CD4-positive, alpha-beta T cell (primary cell): ENCODE results near the gene KDSR. TPM values are rescaled to one million over a fixed set of nuclear protein-coding genes. Genes with fewer than 3 reads are reported as not detected.

Source experiments
- ATAC-seq: fragments of 200-7000 bp; cut with Tn5 transposase; one replicate; pipeline ENCODE4 v1.10.0; 2022; ENCODE audit warnings: mild to moderate bottlenecking; ENCODE audit not compliant: poor library complexity
- CTCF ChIA-PET: fragments of 350-600 bp; sonication (Branson Sonifier 250); formaldehyde crosslinking; loops from one replicate; lab custom pipeline; 2021; ENCODE audit warnings: antibody characterized with exemption, inconsistent platforms; lab: Charles Lee
- POLR2A ChIA-PET: fragments of 350-600 bp; sonication (Branson Sonifier 250); formaldehyde crosslinking; loops from one replicate; lab custom pipeline; 2021; ENCODE audit warnings: antibody characterized with exemption, inconsistent platforms; lab: Charles Lee
- DNase-seq, 14 experiments: peaks; one replicate each; pipeline ENCODE4 v3.0.0-alpha.2; 2013 to 2020; ENCODE audit warnings: mixed read lengths in 2 of 14
- H3K27ac ChIP-seq, 2 donors: one replicate each; pipeline versions ENCODE4 v1.5.1 to v1.7.0; 2013; ENCODE audit warnings: low read length in 2 of 2, low read depth in 1 of 2, mild to moderate bottlenecking in 1 of 2
- H3K27me3 ChIP-seq, 2 experiments: 1 replicate in 1 of 2; 2 replicates in 1 of 2; pipeline versions ENCODE4 v1.6.1 to v1.7.0; 2013; ENCODE audit warnings: low read length in 2 of 2, control low read depth in 1 of 2, mild to moderate bottlenecking in 1 of 2, moderate library complexity in 1 of 2; ENCODE audit not compliant: insufficient read depth in 2 of 2, control insufficient read depth in 1 of 2
- H3K36me3 ChIP-seq: one replicate; pipeline ENCODE4 v1.6.1; 2013; ENCODE audit warnings: low read length, control low read depth; ENCODE audit not compliant: insufficient read depth
- H3K4me1 ChIP-seq: one replicate; pipeline ENCODE4 v1.6.1; 2013; ENCODE audit warnings: low read length, control low read depth; ENCODE audit not compliant: insufficient read depth
- H3K4me3 ChIP-seq: one replicate; pipeline ENCODE4 v1.5.1; 2013; ENCODE audit warnings: mild to moderate bottlenecking, low read length, moderate library complexity
- H3K9me3 ChIP-seq, 2 experiments: 1 replicate in 1 of 2; 2 replicates in 1 of 2; pipeline versions ENCODE4 v1.6.1 to v1.7.0; 2013; ENCODE audit warnings: low read length in 2 of 2, mild to moderate bottlenecking in 2 of 2, control low read depth in 1 of 2, moderate library complexity in 1 of 2; ENCODE audit not compliant: control insufficient read depth in 1 of 2, insufficient read depth in 1 of 2
- H3K27ac Mint-ChIP-seq: one replicate; pipeline ENCODE4 v1.8.0; 2020; ENCODE audit warnings: mixed read lengths
- H3K27me3 Mint-ChIP-seq: one replicate; pipeline ENCODE4 v1.8.0; 2021; ENCODE audit warnings: mixed read lengths
- H3K36me3 Mint-ChIP-seq: one replicate; pipeline ENCODE4 v1.8.0; 2021; ENCODE audit warnings: low read depth, mixed read lengths
- H3K4me1 Mint-ChIP-seq: one replicate; pipeline ENCODE4 v1.8.0; 2021; ENCODE audit warnings: low read depth, mixed read lengths
- H3K4me3 Mint-ChIP-seq: one replicate; pipeline ENCODE4 v1.8.0; 2020; ENCODE audit warnings: mild to moderate bottlenecking, mixed read lengths
- H3K9me3 Mint-ChIP-seq: one replicate; pipeline ENCODE4 v1.8.0; 2020; ENCODE audit warnings: mixed read lengths
- intact Hi-C, 2 experiments: fragments of 100-400 bp; cut with DNase I in 1 of 2; cut with micrococcal nuclease in 1 of 2; formaldehyde crosslinking; loops; one replicate each; pipeline versions ENCODE4 v1.15.1 to v1.9.0; 2023 to 2025; cut with DNase I, micrococcal nuclease
- total RNA-seq, 174 experiments: library from RNA in 2 of 174; stranded (reverse) in 2 of 174; gene quantifications; one replicate each; pipeline ENCODE4 v1.2.3 and lab custom pipeline; 2021 to 2026
- TF ChIP-seq, protein P1 (sequence below): fragments of 200-600 bp; IDR thresholded peaks from one replicate; pipeline ENCODE4 v1.8.0; 2022; ENCODE audit warnings: antibody characterized with exemption, mild to moderate bottlenecking

KDSR gene
- total RNA-seq, 2 experiments from 2014 or later = 21.1 to 23.5 TPM

DNA sequence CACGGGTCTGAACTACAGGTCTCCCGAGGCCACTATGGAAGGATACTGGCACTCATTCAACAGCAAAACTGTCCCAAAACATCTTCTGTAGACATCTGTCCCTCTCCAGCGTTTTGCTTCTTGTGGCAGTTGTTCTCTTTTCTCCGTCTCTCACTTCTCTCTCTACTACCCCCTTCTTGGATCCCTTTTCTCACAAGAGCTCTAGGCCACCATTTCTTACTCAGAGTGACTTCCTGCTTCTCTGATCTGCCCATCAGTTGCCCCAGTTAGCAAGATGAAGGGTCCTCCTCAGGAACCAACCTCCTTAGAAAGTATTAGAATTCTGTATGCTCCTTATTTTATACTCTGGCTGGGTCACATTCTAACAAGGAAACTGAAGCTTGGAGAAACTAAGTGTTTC is 80.1 kb downstream of the KDSR start:
- peaks cover 29% of the 10 kb centered on the region for H3K36me3 Mint-ChIP-seq
- CTCF ChIA-PET = interaction anchor here (3.7 kb wide), 1 partner anchor 31 kb away, joined by 13 read pairs; no protein-coding TSS in a partner anchor
- ATAC-seq (no peak), DNase-seq (no peak)
- Histone ChIP-seq H3K27me3 (no peaks in the 10 kb centered on the region), H3K36me3 (peaks cover 27% of the 10 kb centered on the region), H3K27ac (no peak overlapping the region), H3K9me3 (no peaks in the 10 kb centered on the region), H3K4me3 (no peak overlapping the region), H3K4me1 (peaks cover 72% of the 10 kb centered on the region)
- H3K9me3 Mint-ChIP-seq = no peaks in the 10 kb centered on the region
- H3K27ac Mint-ChIP-seq = no peak overlapping the region
- intact Hi-C loops = loop anchor here in 1 of 2 experiments (2.0 kb wide), 1 partner anchor 20 kb away; no protein-coding TSS in a partner anchor
- H3K4me1 Mint-ChIP-seq = peaks cover 14% of the 10 kb centered on the region
- POLR2A ChIA-PET = interaction anchor here (1.2 kb wide), 1 partner anchor 134 kb away, joined by 3 read pairs; no protein-coding TSS in a partner anchor
- H3K4me3 Mint-ChIP-seq = no peak overlapping the region
- TF ChIP-seq, protein P1, sequence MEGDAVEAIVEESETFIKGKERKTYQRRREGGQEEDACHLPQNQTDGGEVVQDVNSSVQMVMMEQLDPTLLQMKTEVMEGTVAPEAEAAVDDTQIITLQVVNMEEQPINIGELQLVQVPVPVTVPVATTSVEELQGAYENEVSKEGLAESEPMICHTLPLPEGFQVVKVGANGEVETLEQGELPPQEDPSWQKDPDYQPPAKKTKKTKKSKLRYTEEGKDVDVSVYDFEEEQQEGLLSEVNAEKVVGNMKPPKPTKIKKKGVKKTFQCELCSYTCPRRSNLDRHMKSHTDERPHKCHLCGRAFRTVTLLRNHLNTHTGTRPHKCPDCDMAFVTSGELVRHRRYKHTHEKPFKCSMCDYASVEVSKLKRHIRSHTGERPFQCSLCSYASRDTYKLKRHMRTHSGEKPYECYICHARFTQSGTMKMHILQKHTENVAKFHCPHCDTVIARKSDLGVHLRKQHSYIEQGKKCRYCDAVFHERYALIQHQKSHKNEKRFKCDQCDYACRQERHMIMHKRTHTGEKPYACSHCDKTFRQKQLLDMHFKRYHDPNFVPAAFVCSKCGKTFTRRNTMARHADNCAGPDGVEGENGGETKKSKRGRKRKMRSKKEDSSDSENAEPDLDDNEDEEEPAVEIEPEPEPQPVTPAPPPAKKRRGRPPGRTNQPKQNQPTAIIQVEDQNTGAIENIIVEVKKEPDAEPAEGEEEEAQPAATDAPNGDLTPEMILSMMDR = no peak
- H3K27me3 Mint-ChIP-seq = no peaks in the 10 kb centered on the region

DNA sequence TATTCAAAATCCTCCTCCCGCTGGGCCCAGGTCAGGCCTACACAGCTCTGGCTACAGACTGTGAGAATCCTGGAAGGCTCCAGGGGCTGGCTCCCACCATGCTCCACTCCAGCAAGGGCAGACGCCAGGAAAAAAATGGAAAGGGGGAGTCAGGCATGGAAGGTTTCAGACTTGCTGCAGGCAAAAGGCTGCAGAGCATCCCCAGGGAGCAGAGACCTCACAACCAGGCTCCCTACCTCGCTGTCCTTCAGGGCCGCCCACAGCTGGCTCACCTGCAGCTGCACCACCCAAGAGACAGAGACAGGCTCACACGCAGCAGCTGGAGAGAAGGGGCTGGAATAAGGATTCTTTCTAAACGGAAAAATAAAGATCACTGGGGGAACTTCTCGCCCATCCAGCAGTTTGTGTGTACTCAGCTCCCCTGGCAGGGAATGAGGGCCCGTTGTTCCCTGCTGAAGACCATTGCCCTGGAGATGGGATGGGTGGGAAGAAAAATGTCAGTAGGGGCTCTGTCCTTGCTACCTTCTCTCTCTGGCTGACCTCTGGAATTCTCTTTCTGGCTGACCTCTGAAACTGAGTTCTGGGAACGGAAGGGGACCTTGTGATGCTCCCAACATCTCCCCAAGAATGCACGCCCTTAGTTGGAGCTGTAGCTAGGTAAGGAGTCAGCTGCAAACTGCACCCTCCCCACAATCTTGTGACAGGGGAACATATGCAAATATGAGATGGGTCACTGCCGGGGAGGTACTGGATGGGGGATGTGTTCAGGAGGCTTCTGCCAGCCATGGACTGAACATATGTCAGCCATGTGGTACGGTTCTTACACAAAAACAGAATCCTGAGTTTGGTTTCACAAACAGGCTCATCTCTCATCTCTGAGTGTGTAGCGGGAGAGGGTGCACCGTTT is 81.9 kb downstream of the KDSR start:
- no peak overlapping the region for H3K27ac ChIP-seq
- intact Hi-C loops = no loop called here

DNA sequence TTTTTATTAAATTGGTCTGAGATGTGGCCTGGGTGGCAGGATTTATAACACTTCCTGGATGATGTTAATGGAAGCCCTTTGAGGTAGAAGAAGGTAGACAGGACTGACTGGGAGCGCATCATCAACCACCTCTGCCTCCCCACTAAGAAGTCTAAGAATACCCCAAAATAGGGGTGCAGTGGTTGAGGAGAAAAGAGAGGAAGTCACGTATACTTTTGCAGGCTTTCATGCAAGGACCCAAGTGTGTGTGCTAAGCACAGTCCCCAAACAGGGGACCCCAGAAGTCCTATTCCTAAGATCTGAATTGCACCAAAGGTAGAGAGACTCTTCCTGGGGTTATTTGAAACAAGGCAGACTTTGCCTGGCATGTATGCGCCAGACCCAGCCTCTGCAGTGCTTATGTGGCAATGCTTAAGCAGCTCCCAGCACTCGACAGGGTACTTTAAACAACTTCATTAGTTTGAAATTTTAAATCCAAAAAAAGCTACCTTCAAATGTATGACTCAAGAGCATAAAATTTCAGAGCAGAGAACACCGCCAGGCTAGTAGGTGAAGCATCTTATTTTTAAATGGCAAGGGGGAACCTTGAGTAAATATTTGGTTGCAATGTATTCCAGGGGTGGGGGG is 82.7 kb downstream of the KDSR start:
- ATAC-seq = no peak
- DNase-seq = no peak
- Histone ChIP-seq H3K36me3 (peaks cover 37% of the 10 kb centered on the region), H3K27ac (no peak overlapping the region), H3K4me3 (no peak overlapping the region), H3K4me1 (peaks cover 51% of the 10 kb centered on the region), H3K9me3 (no peaks in the 10 kb centered on the region), H3K27me3 (no peaks in the 10 kb centered on the region)
- POLR2A ChIA-PET = interaction anchor here (1.1 kb wide), 1 partner anchor 27 kb away, joined by 3 read pairs; no protein-coding TSS in a partner anchor
- Mint-ChIP-seq H3K4me3 (no peak overlapping the region), H3K27me3 (no peaks in the 10 kb centered on the region), H3K36me3 (peaks cover 42% of the 10 kb centered on the region), H3K4me1 (peaks cover 28% of the 10 kb centered on the region), H3K27ac (no peak overlapping the region), H3K9me3 (no peaks in the 10 kb centered on the region)
- CTCF ChIA-PET = interaction anchor here (1.5 kb wide), 1 partner anchor 129 kb away, joined by 3 read pairs; no protein-coding TSS in a partner anchor
- TF ChIP-seq, protein P1 = no peak
- intact Hi-C loops = no loop called here

More for the DNA sequence above, 81.9 kb downstream of the KDSR start:
- Mint-ChIP-seq H3K4me1 (peaks cover 24% of the 10 kb centered on the region), H3K36me3 (peaks cover 37% of the 10 kb centered on the region), H3K9me3 (no peaks in the 10 kb centered on the region), H3K27ac (no peak overlapping the region), H3K4me3 (no peak overlapping the region), H3K27me3 (no peaks in the 10 kb centered on the region)
- ChIA-PET POLR2A (interaction anchor here (1.1 kb wide), 1 partner anchor 26 kb away, joined by 3 read pairs; no protein-coding TSS in a partner anchor), CTCF (no interaction called here)
- DNase-seq = no peak
- Histone ChIP-seq H3K36me3 (peaks cover 35% of the 10 kb centered on the region), H3K4me3 (no peak overlapping the region), H3K27me3 (no peaks in the 10 kb centered on the region), H3K9me3 (no peaks in the 10 kb centered on the region), H3K4me1 (peaks cover 59% of the 10 kb centered on the region)
- TF ChIP-seq, protein P1 = no peak
- ATAC-seq = no peak
